ENCODE measurements around the gene MIF. TPM values are rescaled to one million over a fixed set of nuclear protein-coding genes. Genes with fewer than 3 reads are reported as not detected.
"Not testable (repeated sequence)": the region's sequence is repeated elsewhere in the genome, so short reads cannot be mapped to it uniquely, and the experiment has no call there.

MIF gene
- total RNA-seq, 1 donor from 2014 or later, result 348 TPM

- DNase-seq (ENCODE audit: low read depth in 2 of 2), result peak in 1 of 2 donors; percentile 19
Measured at GRCh38 chr22:23938328-23939016, 44.3 kb downstream of the MIF start.

GRCh38 chr22:23939017-23939357 is 44.8 kb downstream of the MIF start:
- DNase-seq (ENCODE audit: low read depth in 2 of 2), result no peak

- not testable (repeated sequence) for DNase-seq (ENCODE audit: low read depth in 2 of 2)
Measured at GRCh38 chr22:23940166-23940565, 46.0 kb downstream of the MIF start.

Other genes starting within 250 kb of the MIF start
- not detected in 2 replicates for gene RGL4, start 203.4 kb upstream of the MIF start, total RNA-seq
- gene ZNF70, start 143.3 kb upstream of the MIF start, total RNA-seq, result 1.4 and 1.9 TPM in 2 replicates
- 0.13 TPM in 1 of 2 replicates, not detected in the other for gene VPREB3, start 140.0 kb upstream of the MIF start, total RNA-seq
- gene C22orf15, start 131.4 kb upstream of the MIF start, total RNA-seq, result 0.38 and 0.64 TPM in 2 replicates
- gene CHCHD10, start 126.4 kb upstream of the MIF start, total RNA-seq, result 7.4 and 15.2 TPM in 2 replicates
- 5.3 and 6.8 TPM in 2 replicates for gene MMP11, start 121.5 kb upstream of the MIF start, total RNA-seq
- gene SMARCB1, start 107.4 kb upstream of the MIF start, total RNA-seq, result 19.1 and 24.4 TPM in 2 replicates
- gene DERL3, start 55.4 kb upstream of the MIF start, total RNA-seq, result 0.76 and 1.2 TPM in 2 replicates
- gene SLC2A11, start 36.5 kb upstream of the MIF start, total RNA-seq, result 4.6 and 5.3 TPM in 2 replicates
- gene GSTT2B, start 66.8 kb downstream of the MIF start, total RNA-seq, result 5.4 and 7.0 TPM in 2 replicates
- gene DDTL, start 72.5 kb downstream of the MIF start, total RNA-seq, result 5.2 and 6.2 TPM in 2 replicates
- 108 and 138 TPM in 2 replicates for gene DDT, start 80.1 kb downstream of the MIF start, total RNA-seq
- gene GSTT2, start 85.8 kb downstream of the MIF start, total RNA-seq, result 0.13 and 1.1 TPM in 2 replicates
- not detected in 2 replicates for gene GSTT4, start 111.1 kb downstream of the MIF start, total RNA-seq
- gene CABIN1, start 116.9 kb downstream of the MIF start, total RNA-seq, result 18.4 and 23.9 TPM in 2 replicates